ENCODE data around the gene HCN2. TPM values are rescaled to one million over a fixed set of nuclear protein-coding genes. Genes with fewer than 3 reads are reported as not detected.

Gene HCN2
- total and polyA plus RNA-seq, 8 donors, result 0.06 to 0.50 (median 0.17) TPM

DNA sequence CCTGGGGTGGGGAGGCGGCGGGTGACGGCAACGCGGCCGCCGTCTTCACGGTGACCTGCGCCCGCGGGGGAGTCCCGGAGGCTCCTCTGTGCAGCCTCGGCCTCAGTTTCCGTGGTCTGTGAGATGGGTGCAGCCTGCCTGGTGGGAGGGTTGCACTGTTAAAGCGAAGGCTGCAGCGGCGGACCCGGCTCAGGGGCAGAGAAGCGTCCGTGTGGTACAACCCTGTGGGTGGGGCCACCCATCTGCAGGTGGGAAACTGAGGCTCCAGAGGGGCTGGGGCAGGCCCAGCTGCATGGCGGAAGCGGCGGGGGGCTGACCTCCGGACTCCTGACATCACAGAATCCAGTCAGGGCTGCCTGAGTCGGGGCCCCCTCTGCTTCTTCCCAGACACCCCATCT is 50.5 kb downstream of the HCN2 start:
- DNase-seq, result no peak
- TF ChIP-seq, protein P1, sequence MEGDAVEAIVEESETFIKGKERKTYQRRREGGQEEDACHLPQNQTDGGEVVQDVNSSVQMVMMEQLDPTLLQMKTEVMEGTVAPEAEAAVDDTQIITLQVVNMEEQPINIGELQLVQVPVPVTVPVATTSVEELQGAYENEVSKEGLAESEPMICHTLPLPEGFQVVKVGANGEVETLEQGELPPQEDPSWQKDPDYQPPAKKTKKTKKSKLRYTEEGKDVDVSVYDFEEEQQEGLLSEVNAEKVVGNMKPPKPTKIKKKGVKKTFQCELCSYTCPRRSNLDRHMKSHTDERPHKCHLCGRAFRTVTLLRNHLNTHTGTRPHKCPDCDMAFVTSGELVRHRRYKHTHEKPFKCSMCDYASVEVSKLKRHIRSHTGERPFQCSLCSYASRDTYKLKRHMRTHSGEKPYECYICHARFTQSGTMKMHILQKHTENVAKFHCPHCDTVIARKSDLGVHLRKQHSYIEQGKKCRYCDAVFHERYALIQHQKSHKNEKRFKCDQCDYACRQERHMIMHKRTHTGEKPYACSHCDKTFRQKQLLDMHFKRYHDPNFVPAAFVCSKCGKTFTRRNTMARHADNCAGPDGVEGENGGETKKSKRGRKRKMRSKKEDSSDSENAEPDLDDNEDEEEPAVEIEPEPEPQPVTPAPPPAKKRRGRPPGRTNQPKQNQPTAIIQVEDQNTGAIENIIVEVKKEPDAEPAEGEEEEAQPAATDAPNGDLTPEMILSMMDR (IDR thresholded peaks at IDR 0.05), result no peak
- Histone ChIP-seq H3K27me3 (peaks cover 0 to 21% of the 10 kb centered on the region in 2 donors), H3K27ac (no peak overlapping the region), H3K9me3 (no peaks in the 10 kb centered on the region), H3K4me1 (peaks cover 7 to 16% of the 10 kb centered on the region in 2 donors), H3K4me3 (peak overlapping the region; percentile 17 to 34), H3K36me3 (peaks cover 0 to 19% of the 10 kb centered on the region in 2 donors)
- intact Hi-C loops (cut with DNase I), result no loop called here
- ATAC-seq, result no peak

DNA sequence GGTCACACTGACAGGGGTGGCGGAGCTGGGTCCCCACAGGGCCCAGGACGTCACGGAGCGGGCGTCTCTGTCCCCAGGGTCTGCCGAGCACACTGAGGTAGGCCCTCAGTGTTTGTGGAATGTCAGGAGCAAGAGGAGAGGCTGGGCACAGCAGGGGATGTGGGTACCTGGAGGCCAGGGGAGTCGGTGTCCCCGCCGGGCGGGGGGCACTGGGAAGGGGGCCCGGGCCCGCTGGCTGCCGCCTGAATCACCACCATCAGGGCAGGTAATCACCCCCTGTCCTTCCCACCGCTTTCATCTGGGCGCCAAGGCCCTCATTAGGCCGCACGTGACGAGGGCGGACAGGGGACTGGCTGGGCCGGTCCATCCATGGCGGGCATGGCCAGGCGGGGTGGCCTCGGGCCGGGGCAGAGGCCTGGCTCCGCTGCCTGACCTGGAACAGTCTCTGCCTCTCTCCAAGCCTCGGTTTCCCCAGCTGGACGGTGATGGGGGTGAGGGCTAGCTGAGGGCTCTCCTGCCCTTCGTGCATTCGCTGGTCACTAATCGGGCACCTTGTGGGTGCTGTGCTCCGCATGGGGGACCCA is 51.0 kb downstream of the HCN2 start:
- peaks cover 7 to 16% of the 10 kb centered on the region in 2 donors for H3K4me1 ChIP-seq
- H3K27ac ChIP-seq, result no peak overlapping the region
- TF ChIP-seq, protein P1 (IDR thresholded peaks at IDR 0.05), result no peak
- no peak for DNase-seq
- intact Hi-C loops (cut with DNase I), result no loop called here
- no peaks in the 10 kb centered on the region for H3K9me3 ChIP-seq
- peaks cover 0 to 24% of the 10 kb centered on the region in 2 donors for H3K36me3 ChIP-seq
- peaks cover 0 to 21% of the 10 kb centered on the region in 2 donors for H3K27me3 ChIP-seq
- H3K4me3 ChIP-seq, result no peak overlapping the region
- ATAC-seq, result no peak

DNA sequence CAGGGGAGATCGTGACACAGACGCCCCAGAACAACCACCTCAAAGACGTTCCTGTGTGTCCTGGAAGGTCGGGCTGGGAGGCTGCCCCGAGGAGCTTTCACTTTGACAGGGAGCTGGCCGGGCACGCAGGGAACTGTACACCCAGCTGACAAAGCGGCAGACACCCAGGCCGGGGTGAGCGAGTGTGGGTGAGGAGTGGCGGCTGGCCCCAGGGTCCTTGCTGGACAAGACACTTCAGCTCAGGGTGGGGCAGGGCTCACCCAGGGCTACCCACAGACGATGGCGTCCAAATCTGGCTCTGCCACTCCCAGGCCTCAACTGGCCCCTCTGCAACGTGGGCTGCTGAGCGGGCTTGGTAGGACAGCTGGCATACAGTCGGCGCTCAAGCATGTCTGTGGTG is 52.0 kb downstream of the HCN2 start:
- Histone ChIP-seq H3K4me1 (peaks cover 7 to 16% of the 10 kb centered on the region in 2 donors), H3K27me3 (peaks cover 0 to 21% of the 10 kb centered on the region in 2 donors), H3K36me3 (peaks cover 0 to 34% of the 10 kb centered on the region in 2 donors), H3K4me3 (no peak overlapping the region), H3K27ac (no peak overlapping the region), H3K9me3 (no peaks in the 10 kb centered on the region)
- TF ChIP-seq, protein P1 (IDR thresholded peaks at IDR 0.05), result no peak
- no peak for ATAC-seq
- DNase-seq, result no peak
- intact Hi-C loops (cut with DNase I), result no loop called here

DNA sequence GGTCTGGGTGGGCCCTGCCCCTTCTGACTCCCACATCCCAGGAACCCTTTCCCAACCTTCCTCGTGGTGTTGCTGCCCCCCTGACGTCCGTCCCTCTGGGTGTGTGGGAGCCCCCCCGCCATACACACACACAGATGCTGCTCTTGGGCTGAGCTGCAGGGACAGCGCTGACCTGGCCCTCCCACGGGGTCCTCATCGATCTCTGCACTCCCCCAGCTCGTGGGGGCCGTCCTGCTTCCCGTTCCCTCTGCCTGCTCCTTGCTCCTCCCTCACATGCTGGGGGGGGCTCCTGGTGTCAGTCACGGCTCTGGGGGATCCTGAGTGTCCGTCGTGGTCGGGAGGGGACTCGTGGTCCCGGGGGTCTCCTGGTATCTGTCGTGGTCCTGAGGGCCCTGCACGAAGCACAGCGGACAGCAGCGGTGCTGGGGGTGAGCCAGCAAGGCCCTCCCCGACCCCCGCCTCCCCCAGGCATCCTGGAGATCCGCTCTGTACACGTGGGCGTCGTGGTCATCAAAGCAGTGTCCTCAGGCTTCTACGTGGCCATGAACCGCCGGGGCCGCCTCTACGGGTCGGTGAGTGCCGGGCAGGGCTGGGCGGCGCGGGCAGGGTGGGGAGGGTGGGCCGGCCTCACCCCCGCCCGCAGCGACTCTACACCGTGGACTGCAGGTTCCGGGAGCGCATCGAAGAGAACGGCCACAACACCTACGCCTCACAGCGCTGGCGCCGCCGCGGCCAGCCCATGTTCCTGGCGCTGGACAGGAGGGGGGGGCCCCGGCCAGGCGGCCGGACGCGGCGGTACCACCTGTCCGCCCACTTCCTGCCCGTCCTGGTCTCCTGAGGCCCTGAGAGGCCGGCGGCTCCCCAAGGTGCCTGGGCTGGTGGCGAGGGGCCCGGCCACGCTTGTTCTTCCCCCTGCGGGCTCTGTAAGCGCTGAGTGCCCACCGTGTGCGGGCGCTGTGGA is 53.4 kb downstream of the HCN2 start:
- intact Hi-C loops (cut with DNase I), result no loop called here
- Histone ChIP-seq H3K27me3 (peaks cover 0 to 21% of the 10 kb centered on the region in 2 donors), H3K36me3 (peaks cover 0 to 48% of the 10 kb centered on the region in 2 donors), H3K4me3 (no peak overlapping the region), H3K9me3 (no peaks in the 10 kb centered on the region), H3K27ac (no peak overlapping the region), H3K4me1 (peaks cover 7 to 16% of the 10 kb centered on the region in 2 donors)
- DNase-seq (no peak), ATAC-seq (no peak)
- TF ChIP-seq, protein P1 (IDR thresholded peaks at IDR 0.05), result no peak

DNA sequence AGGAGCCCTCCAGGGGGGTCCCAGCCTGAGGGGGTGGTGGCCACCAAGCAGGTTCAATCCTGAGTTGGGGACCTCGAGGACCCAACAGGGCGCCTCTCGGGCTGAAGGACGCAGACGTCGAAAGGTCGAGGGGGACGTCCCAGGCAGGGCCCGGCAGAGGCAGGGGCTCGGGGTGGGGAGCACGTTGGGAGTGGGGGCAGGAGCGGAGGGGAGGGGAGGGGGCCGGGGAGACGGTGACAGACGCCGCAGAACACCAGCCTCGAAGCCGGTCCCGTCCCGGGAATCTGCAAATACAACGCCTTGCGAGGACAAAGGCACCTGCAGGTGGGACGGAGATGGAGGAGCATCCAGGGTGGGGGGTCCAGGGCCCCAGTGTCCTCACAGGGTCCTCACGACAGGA is 54.1 kb downstream of the HCN2 start:
- peaks cover 0 to 18% of the 10 kb centered on the region in 2 donors for H3K27me3 ChIP-seq
- peaks cover 0 to 55% of the 10 kb centered on the region in 2 donors for H3K36me3 ChIP-seq
- H3K4me3 ChIP-seq, result no peak overlapping the region
- no peaks in the 10 kb centered on the region for H3K9me3 ChIP-seq
- intact Hi-C loops (cut with DNase I), result no loop called here
- H3K27ac ChIP-seq, result no peak overlapping the region
- TF ChIP-seq, protein P1 (IDR thresholded peaks at IDR 0.05), result no peak
- DNase-seq (no peak), ATAC-seq (no peak)
- peaks cover 6 to 12% of the 10 kb centered on the region in 2 donors for H3K4me1 ChIP-seq

Data from left lung (tissue), 10 donors.